ENCODE measurements around the gene ITIH4. TPM values are rescaled to one million over a fixed set of nuclear protein-coding genes. Genes with fewer than 3 reads are reported as not detected.

ITIH4 gene
- total and polyA plus RNA-seq, 2 of the 13 experiments (the other 11 are each of a cell fraction or from before 2014, with no cell fraction given): 2.7 to 5.3 TPM

DNA sequence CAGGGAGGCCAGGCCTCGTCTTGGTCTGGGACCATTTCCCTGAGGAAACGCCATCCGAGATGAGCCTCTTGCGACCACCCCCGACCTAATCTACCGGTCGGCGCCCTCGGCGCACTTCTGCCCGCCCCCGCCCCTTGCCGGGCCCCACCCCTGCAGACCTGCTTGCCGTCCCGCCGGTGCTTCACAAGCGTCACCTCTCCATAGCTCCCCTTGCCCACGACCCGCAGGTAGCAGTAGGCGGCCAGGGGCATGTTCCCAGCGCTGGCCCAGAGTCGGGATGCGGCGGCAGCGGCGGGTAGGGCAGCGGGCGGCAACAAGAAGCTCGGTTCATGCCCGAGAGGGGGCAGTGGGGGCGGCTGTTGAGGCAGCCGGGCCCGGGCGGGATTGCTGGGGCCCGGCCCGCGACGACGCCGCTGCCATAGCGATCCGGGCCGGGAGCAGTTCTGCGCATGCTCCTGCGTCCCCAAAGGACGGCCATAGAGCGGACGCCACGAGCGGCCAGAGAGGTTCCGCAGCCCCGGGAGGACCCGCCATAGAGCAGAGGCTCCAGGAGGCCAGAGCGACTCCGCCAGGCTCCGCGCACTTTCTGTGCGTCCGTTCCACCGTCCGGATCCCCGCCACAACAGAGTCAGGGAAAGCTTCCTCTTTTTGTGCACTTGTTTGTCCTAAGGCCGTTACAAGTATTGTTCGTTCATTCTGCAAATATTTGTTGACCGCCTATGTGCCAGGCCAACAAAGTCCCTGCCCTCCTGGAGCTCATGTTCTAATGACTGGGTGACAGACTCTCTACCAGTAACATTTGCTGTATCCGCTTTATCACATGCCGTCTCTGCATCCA, 59.8 kb downstream of the ITIH4 start, which contains the start of gene NEK4 (continued):
- TF ChIP-seq MXI1 (IDR thresholded peaks at IDR 0.05; ENCODE audit: borderline replicate concordance, low read depth, low read length) (peak; percentile 85; the same call in 2 of the 3 replicates), RBM22 (optimal IDR thresholded peaks at IDR 0.05; ENCODE audit: low read length) (peak; percentile 44), ZNF225 (CRISPR knock-in tag; IDR thresholded peaks at IDR 0.05) (0 out of 2 replicates have a peak, but pooled peaks have one; percentile 30), NONO (IDR thresholded peaks at IDR 0.05) (no peak), NONO (CRISPR knock-in tag; conservative IDR thresholded peaks at IDR 0.05) (peak; percentile 83), KDM3A (CRISPR knock-in tag; IDR thresholded peaks at IDR 0.05; ENCODE audit: low read depth) (peak; percentile 16; the same call in 1 of the 2 replicates), ZNF296 (CRISPR knock-in tag; conservative IDR thresholded peaks at IDR 0.05) (0 out of 2 replicates have a peak, but pooled peaks have one; percentile 27), ZNF850 (CRISPR knock-in tag; conservative IDR thresholded peaks at IDR 0.05) (peak; percentile 90), POGZ (CRISPR knock-in tag; IDR thresholded peaks at IDR 0.05) (peak; percentile 74)
- TF ChIP-seq, protein P1, sequence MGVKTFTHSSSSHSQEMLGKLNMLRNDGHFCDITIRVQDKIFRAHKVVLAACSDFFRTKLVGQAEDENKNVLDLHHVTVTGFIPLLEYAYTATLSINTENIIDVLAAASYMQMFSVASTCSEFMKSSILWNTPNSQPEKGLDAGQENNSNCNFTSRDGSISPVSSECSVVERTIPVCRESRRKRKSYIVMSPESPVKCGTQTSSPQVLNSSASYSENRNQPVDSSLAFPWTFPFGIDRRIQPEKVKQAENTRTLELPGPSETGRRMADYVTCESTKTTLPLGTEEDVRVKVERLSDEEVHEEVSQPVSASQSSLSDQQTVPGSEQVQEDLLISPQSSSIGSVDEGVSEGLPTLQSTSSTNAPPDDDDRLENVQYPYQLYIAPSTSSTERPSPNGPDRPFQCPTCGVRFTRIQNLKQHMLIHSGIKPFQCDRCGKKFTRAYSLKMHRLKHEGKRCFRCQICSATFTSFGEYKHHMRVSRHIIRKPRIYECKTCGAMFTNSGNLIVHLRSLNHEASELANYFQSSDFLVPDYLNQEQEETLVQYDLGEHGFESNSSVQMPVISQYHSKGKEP (CRISPR knock-in tag; IDR thresholded peaks at IDR 0.05): no peak
- TF ChIP-seq, protein P2, sequence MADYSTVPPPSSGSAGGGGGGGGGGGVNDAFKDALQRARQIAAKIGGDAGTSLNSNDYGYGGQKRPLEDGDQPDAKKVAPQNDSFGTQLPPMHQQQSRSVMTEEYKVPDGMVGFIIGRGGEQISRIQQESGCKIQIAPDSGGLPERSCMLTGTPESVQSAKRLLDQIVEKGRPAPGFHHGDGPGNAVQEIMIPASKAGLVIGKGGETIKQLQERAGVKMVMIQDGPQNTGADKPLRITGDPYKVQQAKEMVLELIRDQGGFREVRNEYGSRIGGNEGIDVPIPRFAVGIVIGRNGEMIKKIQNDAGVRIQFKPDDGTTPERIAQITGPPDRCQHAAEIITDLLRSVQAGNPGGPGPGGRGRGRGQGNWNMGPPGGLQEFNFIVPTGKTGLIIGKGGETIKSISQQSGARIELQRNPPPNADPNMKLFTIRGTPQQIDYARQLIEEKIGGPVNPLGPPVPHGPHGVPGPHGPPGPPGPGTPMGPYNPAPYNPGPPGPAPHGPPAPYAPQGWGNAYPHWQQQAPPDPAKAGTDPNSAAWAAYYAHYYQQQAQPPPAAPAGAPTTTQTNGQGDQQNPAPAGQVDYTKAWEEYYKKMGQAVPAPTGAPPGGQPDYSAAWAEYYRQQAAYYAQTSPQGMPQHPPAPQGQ (CRISPR knock-in tag; IDR thresholded peaks at IDR 0.05; ENCODE audit: borderline replicate concordance): peak; percentile 59; the same call in 1 of the 2 replicates
- TF ChIP-seq, protein P3, sequence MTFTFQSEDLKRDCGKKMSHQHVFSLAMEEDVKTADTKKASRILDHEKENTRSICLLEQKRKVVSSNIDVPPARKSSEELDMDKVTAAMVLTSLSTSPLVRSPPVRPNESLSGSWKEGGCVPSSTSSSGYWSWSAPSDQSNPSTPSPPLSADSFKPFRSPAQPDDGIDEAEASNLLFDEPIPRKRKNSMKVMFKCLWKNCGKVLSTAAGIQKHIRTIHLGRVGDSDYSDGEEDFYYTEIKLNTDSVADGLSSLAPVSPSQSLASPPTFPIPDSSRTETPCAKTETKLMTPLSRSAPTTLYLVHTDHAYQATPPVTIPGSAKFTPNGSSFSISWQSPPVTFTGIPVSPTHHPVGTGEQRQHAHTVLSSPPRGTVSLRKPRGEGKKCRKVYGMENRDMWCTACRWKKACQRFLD (CRISPR knock-in tag; IDR thresholded peaks at IDR 0.05; ENCODE audit: borderline replicate concordance): peak; percentile 51; the same call in 1 of the 2 replicates
- TF ChIP-seq, protein P4, sequence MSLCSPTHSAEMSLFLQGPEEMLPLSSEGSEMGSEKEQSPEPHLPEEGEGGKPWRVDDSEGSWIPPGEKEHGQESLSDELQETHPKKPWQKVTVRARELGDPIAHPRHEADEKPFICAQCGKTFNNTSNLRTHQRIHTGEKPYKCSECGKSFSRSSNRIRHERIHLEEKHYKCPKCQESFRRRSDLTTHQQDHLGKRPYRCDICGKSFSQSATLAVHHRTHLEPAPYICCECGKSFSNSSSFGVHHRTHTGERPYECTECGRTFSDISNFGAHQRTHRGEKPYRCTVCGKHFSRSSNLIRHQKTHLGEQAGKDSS (CRISPR knock-in tag; IDR thresholded peaks at IDR 0.05; ENCODE audit: borderline replicate concordance, low read depth): peak; percentile 47; the same call in 1 of the 2 replicates
- TF ChIP-seq, protein P5, sequence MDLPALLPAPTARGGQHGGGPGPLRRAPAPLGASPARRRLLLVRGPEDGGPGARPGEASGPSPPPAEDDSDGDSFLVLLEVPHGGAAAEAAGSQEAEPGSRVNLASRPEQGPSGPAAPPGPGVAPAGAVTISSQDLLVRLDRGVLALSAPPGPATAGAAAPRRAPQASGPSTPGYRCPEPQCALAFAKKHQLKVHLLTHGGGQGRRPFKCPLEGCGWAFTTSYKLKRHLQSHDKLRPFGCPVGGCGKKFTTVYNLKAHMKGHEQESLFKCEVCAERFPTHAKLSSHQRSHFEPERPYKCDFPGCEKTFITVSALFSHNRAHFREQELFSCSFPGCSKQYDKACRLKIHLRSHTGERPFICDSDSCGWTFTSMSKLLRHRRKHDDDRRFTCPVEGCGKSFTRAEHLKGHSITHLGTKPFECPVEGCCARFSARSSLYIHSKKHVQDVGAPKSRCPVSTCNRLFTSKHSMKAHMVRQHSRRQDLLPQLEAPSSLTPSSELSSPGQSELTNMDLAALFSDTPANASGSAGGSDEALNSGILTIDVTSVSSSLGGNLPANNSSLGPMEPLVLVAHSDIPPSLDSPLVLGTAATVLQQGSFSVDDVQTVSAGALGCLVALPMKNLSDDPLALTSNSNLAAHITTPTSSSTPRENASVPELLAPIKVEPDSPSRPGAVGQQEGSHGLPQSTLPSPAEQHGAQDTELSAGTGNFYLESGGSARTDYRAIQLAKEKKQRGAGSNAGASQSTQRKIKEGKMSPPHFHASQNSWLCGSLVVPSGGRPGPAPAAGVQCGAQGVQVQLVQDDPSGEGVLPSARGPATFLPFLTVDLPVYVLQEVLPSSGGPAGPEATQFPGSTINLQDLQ (CRISPR knock-in tag; IDR thresholded peaks at IDR 0.05): 0 out of 2 replicates have a peak, but pooled peaks have one; percentile 81
- TF ChIP-seq, protein P6, sequence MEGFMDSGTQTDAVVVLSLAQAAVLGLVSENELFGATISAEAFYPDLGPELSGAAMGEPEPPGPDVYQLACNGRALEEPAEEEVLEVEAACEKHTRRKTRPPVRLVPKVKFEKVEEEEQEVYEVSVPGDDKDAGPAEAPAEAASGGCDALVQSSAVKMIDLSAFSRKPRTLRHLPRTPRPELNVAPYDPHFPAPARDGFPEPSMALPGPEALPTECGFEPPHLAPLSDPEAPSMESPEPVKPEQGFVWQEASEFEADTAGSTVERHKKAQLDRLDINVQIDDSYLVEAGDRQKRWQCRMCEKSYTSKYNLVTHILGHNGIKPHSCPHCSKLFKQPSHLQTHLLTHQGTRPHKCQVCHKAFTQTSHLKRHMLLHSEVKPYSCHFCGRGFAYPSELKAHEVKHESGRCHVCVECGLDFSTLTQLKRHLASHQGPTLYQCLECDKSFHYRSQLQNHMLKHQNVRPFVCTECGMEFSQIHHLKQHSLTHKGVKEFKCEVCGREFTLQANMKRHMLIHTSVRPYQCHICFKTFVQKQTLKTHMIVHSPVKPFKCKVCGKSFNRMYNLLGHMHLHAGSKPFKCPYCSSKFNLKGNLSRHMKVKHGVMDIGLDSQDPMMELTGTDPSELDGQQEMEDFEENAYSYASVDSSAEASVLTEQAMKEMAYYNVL (CRISPR knock-in tag; IDR thresholded peaks at IDR 0.05; ENCODE audit: borderline replicate concordance): peak; percentile 94; the same call in 1 of the 2 replicates

All from HepG2 (cell line).